GM23338 (cell line): ENCODE measurements around the gene CCS. TPM values are rescaled to one million over a fixed set of nuclear protein-coding genes. Genes with fewer than 3 reads are reported as not detected.

ENCODE experiments used
- ATAC-seq: fragments of 200-7000 bp; cut with Tn5 transposase; 3 replicates; pipeline ENCODE4 v1.9.1; 2020
- DNase-seq: peaks from one replicate; pipeline ENCODE4 v3.0.0-alpha.2; 2015; ENCODE audit warnings: low spot score
- H2AFZ ChIP-seq: fragments of 200-600 bp; sonication (generic); 2 replicates; pipeline ENCODE4 v1.8.0; 2016; ENCODE audit warnings: antibody characterized with exemption, mild to moderate bottlenecking, moderate library complexity
- H3F3A ChIP-seq: fragments of 200-600 bp; sonication (generic); replicated peaks from 2 replicates; pipeline ENCODE4 v1.8.0; 2017; ENCODE audit warnings: antibody characterized with exemption, mixed run types, low read depth
- H3K27ac ChIP-seq: fragments of 200-600 bp; sonication (generic); 2 replicates; pipeline ENCODE4 v1.6.1; 2016; ENCODE audit warnings: low read depth
- H3K27me3 ChIP-seq: fragments of 200-600 bp; sonication (generic); 2 replicates; pipeline ENCODE4 v1.8.0; 2016; ENCODE audit warnings: mild to moderate bottlenecking, mixed run types, moderate library complexity; ENCODE audit not compliant: insufficient read depth
- H3K36me3 ChIP-seq: fragments of 200-600 bp; sonication (generic); 2 replicates; pipeline ENCODE4 v1.8.0; 2016; ENCODE audit warnings: mild to moderate bottlenecking; ENCODE audit not compliant: insufficient read depth
- H3K4me1 ChIP-seq: fragments of 200-600 bp; sonication (generic); 2 replicates; pipeline ENCODE4 v1.8.0; 2016; ENCODE audit warnings: mild to moderate bottlenecking, moderate library complexity; ENCODE audit not compliant: insufficient read depth
- H3K4me2 ChIP-seq: fragments of 200-600 bp; sonication (generic); 2 replicates; pipeline ENCODE4 v1.7.1; 2017; ENCODE audit warnings: mixed run types
- H3K4me3 ChIP-seq: fragments of 200-600 bp; sonication (generic); 2 replicates; pipeline ENCODE4 v1.6.1; 2016; ENCODE audit warnings: mixed run types
- H3K79me2 ChIP-seq: fragments of 200-600 bp; sonication (generic); replicated peaks from 2 replicates; pipeline ENCODE4 v1.8.0; 2017; ENCODE audit warnings: mild to moderate bottlenecking; ENCODE audit not compliant: insufficient read depth
- H3K9me2 ChIP-seq: fragments of 200-600 bp; sonication (generic); 2 replicates; pipeline ENCODE4 v1.8.0; 2017; ENCODE audit not compliant: insufficient read depth
- H4K20me1 ChIP-seq: fragments of 200-600 bp; sonication (generic); replicated peaks from 2 replicates; pipeline ENCODE4 v1.8.0; 2017; ENCODE audit warnings: mild to moderate bottlenecking; ENCODE audit not compliant: insufficient read depth
- H3K27ac Mint-ChIP-seq: 2 replicates; pipeline ENCODE4 v1.8.0; 2020; ENCODE audit warnings: inconsistent platforms, mild to moderate bottlenecking, moderate library complexity, mixed read lengths
- H3K27me3 Mint-ChIP-seq: 3 replicates; pipeline ENCODE4 v1.8.0; 2022; ENCODE audit warnings: low read depth, mild to moderate bottlenecking, moderate library complexity, mixed read lengths, inconsistent platforms; ENCODE audit not compliant: insufficient read depth, poor library complexity
- H3K36me3 Mint-ChIP-seq: 3 replicates; pipeline ENCODE4 v1.8.0; 2021; ENCODE audit warnings: low read depth, mild to moderate bottlenecking, inconsistent platforms, moderate library complexity, mixed read lengths
- H3K4me1 Mint-ChIP-seq: 3 replicates; pipeline ENCODE4 v1.8.0; 2020; ENCODE audit warnings: mild to moderate bottlenecking, inconsistent platforms, mixed read lengths
- H3K4me3 Mint-ChIP-seq: 3 replicates; pipeline ENCODE4 v1.8.0; 2021; ENCODE audit warnings: moderate library complexity, mild to moderate bottlenecking, inconsistent platforms, mixed read lengths
- H3K9me3 Mint-ChIP-seq: 3 replicates; pipeline ENCODE4 v1.8.0; 2020; ENCODE audit warnings: moderate library complexity, mild to moderate bottlenecking, inconsistent platforms, mixed read lengths
- CREB1 ChIP-seq: fragments of 250-450 bp; sonication (Bioruptor Pico); IDR thresholded peaks from 2 replicates; pipeline ENCODE4 v1.5.0; 2020; ENCODE audit warnings: low read depth, mild to moderate bottlenecking, moderate library complexity
- EZH2 ChIP-seq: fragments of 200-600 bp; sonication (generic); IDR thresholded peaks from one replicate; pipeline ENCODE4 v1.8.0; 2017; ENCODE audit warnings: antibody characterized with exemption, mild to moderate bottlenecking, low read depth; ENCODE audit not compliant: unreplicated experiment
- EZH2phosphoT487 ChIP-seq: fragments of 200-600 bp; sonication (generic); IDR thresholded peaks from one replicate; pipeline ENCODE4 v1.8.1; 2018; ENCODE audit warnings: antibody characterized with exemption; ENCODE audit not compliant: unreplicated experiment
- JUNB ChIP-seq: IDR thresholded peaks from one replicate; pipeline ENCODE4 v1.6.1; 2016; ENCODE audit warnings: antibody characterized with exemption; ENCODE audit not compliant: unreplicated experiment
- NANOG ChIP-seq: IDR thresholded peaks from 2 replicates; pipeline ENCODE4 v1.6.1; 2016; ENCODE audit warnings: antibody characterized with exemption, borderline replicate concordance
- POLR2AphosphoS5 ChIP-seq: IDR thresholded peaks from 2 replicates; pipeline ENCODE4 v1.6.1; 2016; ENCODE audit warnings: antibody characterized with exemption, low read depth
- STAT1 ChIP-seq: IDR thresholded peaks from one replicate; pipeline ENCODE4 v1.6.1; 2016; ENCODE audit warnings: antibody characterized with exemption; ENCODE audit not compliant: unreplicated experiment
- ZNF114 ChIP-seq: fragments of 250-450 bp; sonication (Bioruptor Pico); IDR thresholded peaks from 2 replicates; pipeline ENCODE4 v1.5.0; 2020; ENCODE audit warnings: mild to moderate bottlenecking, moderate library complexity
- ZNF331 ChIP-seq: fragments of 250-450 bp; sonication (Bioruptor Pico); IDR thresholded peaks from 2 replicates; pipeline ENCODE4 v1.5.0; 2020; ENCODE audit warnings: low read depth, mild to moderate bottlenecking, moderate library complexity
- polyA plus RNA-seq: library from polyadenylated mRNA; unstranded; fragments of >200 nt; fragmentation: Nextera tagmentation; extraction: Ambion mirVana; gene quantifications from 2 replicates; pipeline ENCODE4 v1.2.1, GENCODE V29; 2016
- total RNA-seq: library from RNA; depleted of rRNA; stranded (reverse); fragments of >200 nt; shearing (Covaris generic); gene quantifications from 2 replicates; pipeline ENCODE4 v1.2.3, GENCODE V29; 2014
- TF ChIP-seq, protein P1 (sequence below): IDR thresholded peaks from 2 replicates; pipeline ENCODE4 v1.6.1; 2016; ENCODE audit warnings: antibody characterized with exemption
- TF ChIP-seq, protein P2 (sequence below): IDR thresholded peaks from one replicate; pipeline ENCODE4 v1.6.1; 2018; ENCODE audit warnings: antibody characterized with exemption; ENCODE audit not compliant: unreplicated experiment
- TF ChIP-seq, protein P3 (sequence below), 2 experiments: fragments of 200-600 bp in 1 of 2; sonication (generic) in 1 of 2; conservative IDR thresholded peaks; 2 replicates each; pipeline versions ENCODE4 v1.5.1 to v1.6.1; 2016 to 2017; ENCODE audit warnings: antibody characterized with exemption in 2 of 2, low read depth in 2 of 2, mild to moderate bottlenecking in 2 of 2, moderate library complexity in 1 of 2

Gene CCS
- total and polyA plus RNA-seq, 2 experiments from 2014 or later = 36.1 to 60.7 TPM

DNA sequence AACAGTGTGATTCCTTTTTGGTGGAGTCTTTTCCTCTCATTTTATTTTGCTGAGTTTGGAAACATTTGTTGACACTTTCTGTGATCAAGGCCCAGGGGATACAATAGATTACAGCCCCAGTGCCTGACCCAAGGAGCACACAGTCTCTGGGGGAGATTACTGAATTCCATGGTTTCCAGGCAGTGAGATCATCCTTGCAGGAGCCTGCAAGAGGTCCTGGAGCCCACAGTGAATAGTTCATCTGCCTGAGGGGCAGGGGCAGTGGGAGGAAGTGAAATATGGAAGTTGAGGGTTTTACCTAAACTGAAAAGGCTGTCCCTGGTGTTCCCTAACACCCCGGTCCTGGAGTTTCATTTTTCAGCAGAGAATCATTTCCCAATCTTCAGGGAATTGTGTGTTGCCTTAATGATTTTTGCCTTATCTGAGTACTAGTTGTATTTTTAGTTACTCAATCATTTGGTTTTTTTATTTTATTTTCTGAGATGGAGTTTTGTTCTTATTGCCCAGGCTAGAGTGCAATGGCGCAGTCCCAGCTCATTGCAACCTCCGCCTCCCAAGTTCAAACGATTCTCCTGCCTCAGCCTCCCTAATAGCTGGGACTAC, 7.7 kb downstream of the CCS start (continued):
- TF ChIP-seq, protein P1, sequence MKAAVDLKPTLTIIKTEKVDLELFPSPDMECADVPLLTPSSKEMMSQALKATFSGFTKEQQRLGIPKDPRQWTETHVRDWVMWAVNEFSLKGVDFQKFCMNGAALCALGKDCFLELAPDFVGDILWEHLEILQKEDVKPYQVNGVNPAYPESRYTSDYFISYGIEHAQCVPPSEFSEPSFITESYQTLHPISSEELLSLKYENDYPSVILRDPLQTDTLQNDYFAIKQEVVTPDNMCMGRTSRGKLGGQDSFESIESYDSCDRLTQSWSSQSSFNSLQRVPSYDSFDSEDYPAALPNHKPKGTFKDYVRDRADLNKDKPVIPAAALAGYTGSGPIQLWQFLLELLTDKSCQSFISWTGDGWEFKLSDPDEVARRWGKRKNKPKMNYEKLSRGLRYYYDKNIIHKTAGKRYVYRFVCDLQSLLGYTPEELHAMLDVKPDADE = no peak
- TF ChIP-seq, protein P2, sequence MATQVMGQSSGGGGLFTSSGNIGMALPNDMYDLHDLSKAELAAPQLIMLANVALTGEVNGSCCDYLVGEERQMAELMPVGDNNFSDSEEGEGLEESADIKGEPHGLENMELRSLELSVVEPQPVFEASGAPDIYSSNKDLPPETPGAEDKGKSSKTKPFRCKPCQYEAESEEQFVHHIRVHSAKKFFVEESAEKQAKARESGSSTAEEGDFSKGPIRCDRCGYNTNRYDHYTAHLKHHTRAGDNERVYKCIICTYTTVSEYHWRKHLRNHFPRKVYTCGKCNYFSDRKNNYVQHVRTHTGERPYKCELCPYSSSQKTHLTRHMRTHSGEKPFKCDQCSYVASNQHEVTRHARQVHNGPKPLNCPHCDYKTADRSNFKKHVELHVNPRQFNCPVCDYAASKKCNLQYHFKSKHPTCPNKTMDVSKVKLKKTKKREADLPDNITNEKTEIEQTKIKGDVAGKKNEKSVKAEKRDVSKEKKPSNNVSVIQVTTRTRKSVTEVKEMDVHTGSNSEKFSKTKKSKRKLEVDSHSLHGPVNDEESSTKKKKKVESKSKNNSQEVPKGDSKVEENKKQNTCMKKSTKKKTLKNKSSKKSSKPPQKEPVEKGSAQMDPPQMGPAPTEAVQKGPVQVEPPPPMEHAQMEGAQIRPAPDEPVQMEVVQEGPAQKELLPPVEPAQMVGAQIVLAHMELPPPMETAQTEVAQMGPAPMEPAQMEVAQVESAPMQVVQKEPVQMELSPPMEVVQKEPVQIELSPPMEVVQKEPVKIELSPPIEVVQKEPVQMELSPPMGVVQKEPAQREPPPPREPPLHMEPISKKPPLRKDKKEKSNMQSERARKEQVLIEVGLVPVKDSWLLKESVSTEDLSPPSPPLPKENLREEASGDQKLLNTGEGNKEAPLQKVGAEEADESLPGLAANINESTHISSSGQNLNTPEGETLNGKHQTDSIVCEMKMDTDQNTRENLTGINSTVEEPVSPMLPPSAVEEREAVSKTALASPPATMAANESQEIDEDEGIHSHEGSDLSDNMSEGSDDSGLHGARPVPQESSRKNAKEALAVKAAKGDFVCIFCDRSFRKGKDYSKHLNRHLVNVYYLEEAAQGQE = no peak
- TF ChIP-seq JUNB (no peak), EZH2 (no peak)

DNA sequence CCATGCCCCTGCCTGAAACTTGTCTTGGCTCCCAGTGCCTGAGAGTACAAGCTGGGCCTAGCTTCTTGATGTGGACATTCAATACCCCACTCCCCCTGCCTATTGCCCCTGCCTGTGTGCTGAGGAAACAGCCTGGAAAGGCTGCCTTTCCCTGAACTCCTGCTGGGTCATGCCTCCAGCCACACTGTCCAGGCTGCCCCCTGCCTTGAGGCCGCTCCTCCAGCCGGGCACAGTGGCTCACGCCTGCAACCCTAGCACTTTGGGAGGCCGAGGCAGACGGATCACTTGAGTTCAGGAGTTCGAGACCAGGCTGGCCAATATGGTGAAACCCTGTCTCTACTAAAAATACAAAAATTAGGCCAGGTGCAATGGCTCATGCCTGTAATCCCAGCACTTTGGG, 10.1 kb downstream of the CCS start:
- H3F3A ChIP-seq = no peaks in the 10 kb centered on the region
- TF ChIP-seq NANOG (no peak), ZNF331 (CRISPR knock-in tag) (no peak), JUNB (no peak), EZH2phosphoT487 (no peak), CREB1 (CRISPR knock-in tag) (no peak), POLR2AphosphoS5 (no peak), STAT1 (no peak), ZNF114 (no peak)
- TF ChIP-seq, protein P3, sequence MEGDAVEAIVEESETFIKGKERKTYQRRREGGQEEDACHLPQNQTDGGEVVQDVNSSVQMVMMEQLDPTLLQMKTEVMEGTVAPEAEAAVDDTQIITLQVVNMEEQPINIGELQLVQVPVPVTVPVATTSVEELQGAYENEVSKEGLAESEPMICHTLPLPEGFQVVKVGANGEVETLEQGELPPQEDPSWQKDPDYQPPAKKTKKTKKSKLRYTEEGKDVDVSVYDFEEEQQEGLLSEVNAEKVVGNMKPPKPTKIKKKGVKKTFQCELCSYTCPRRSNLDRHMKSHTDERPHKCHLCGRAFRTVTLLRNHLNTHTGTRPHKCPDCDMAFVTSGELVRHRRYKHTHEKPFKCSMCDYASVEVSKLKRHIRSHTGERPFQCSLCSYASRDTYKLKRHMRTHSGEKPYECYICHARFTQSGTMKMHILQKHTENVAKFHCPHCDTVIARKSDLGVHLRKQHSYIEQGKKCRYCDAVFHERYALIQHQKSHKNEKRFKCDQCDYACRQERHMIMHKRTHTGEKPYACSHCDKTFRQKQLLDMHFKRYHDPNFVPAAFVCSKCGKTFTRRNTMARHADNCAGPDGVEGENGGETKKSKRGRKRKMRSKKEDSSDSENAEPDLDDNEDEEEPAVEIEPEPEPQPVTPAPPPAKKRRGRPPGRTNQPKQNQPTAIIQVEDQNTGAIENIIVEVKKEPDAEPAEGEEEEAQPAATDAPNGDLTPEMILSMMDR (conservative IDR thresholded peaks at IDR 0.05; ENCODE audit: low read depth in 2 of 2) = no peak
- TF ChIP-seq, protein P1 = no peak

More for the DNA sequence above, 10.1 kb downstream of the CCS start:
- Histone ChIP-seq H3K27ac (no peak overlapping the region), H3K9me2 (no peaks in the 10 kb centered on the region), H4K20me1 (no peaks in the 10 kb centered on the region), H3K4me3 (no peak overlapping the region), H3K4me2 (no peak overlapping the region), H2AFZ (no peak overlapping the region), H3K27me3 (no peaks in the 10 kb centered on the region), H3K4me1 (no peaks in the 10 kb centered on the region), H3K79me2 (no peaks in the 10 kb centered on the region), H3K36me3 (no peaks in the 10 kb centered on the region)
- Mint-ChIP-seq H3K36me3 (peaks cover 18% of the 10 kb centered on the region; the same call in 2 of the 3 replicates), H3K27ac (no peak overlapping the region), H3K27me3 (peaks cover 2% of the 10 kb centered on the region), H3K9me3 (no peaks in the 10 kb centered on the region), H3K4me3 (no peak overlapping the region), H3K4me1 (no peaks in the 10 kb centered on the region)
- ATAC-seq (no peak), DNase-seq (no peak)
